ENCODE measurements around the gene HECTD2. TPM values are rescaled to one million over a fixed set of nuclear protein-coding genes. Genes with fewer than 3 reads are reported as not detected.
"Not testable (repeated sequence)": the region's sequence is repeated elsewhere in the genome, so short reads cannot be mapped to it uniquely, and the experiment has no call there.

The HECTD2 gene
- total RNA-seq, 1 donor: 15.1 TPM

DNA sequence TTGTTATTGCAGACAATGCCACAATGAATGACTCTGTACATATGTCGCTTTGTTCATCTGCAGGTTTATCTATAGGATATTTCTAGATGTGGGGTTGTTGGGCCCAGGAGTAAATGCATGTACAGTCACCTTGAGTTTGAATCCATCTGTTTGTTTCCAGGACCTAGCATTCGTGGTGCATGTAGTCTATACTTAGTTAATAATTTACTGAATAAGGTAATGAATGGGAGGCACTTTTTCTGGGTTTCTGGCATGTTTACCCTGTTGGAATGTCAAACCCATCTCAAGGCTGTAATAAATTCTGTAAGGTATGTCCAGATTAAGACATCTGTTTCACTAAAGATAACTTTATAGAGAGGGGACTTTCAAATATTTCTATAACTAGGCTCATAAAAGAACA lies 23.5 kb downstream of the HECTD2 start:
- no peak overlapping the region for H3K4me3 ChIP-seq (ENCODE audit: low read depth, low read length)
- no peak for DNase-seq (ENCODE audit: low read depth)
- TF ChIP-seq, protein P1, sequence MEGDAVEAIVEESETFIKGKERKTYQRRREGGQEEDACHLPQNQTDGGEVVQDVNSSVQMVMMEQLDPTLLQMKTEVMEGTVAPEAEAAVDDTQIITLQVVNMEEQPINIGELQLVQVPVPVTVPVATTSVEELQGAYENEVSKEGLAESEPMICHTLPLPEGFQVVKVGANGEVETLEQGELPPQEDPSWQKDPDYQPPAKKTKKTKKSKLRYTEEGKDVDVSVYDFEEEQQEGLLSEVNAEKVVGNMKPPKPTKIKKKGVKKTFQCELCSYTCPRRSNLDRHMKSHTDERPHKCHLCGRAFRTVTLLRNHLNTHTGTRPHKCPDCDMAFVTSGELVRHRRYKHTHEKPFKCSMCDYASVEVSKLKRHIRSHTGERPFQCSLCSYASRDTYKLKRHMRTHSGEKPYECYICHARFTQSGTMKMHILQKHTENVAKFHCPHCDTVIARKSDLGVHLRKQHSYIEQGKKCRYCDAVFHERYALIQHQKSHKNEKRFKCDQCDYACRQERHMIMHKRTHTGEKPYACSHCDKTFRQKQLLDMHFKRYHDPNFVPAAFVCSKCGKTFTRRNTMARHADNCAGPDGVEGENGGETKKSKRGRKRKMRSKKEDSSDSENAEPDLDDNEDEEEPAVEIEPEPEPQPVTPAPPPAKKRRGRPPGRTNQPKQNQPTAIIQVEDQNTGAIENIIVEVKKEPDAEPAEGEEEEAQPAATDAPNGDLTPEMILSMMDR (IDR thresholded peaks at IDR 0.05; ENCODE audit: insufficient read depth, low read depth, low read length): no peak

DNA sequence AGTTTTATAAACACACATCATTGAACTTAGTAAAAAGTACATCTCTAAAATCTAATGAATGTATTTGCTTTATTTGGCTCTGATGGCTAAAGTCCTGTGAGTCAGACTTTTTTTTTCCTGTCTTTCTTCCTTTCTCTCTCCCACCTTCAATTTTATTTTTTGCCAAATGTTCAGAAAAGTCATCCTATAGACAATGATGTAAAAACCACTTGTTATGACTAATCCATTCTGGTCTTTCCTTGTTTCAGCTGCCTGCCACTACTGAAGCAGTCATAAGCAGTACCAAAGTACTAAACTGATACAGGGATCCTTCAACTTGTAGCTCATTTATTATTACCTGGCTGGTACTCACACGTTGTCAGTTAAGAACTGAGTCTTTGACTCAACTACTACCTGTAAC lies 23.9 kb downstream of the HECTD2 start:
- DNase-seq (ENCODE audit: low read depth): no peak
- TF ChIP-seq, protein P1 (IDR thresholded peaks at IDR 0.05; ENCODE audit: insufficient read depth, low read depth, low read length): no peak

DNA sequence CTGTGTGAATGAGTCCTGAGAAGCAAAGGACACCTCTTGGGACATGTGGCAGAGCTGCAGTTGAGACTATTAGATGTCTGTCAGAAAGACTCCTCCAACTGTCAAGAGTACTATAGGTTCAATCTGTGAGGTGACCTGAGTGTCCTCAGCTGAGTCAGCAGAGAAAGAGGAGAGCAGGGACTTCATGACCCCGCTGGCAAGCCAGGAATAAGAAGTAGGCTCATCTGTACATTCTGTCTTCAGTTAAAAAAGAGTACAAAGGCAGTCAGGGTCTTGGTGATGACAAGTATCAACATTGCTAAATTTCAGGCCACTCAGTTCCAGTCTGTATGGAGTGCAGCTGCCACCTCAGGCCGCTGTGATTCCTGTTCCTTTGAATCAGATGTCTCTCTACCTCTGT lies 25.1 kb downstream of the HECTD2 start:
- DNase-seq (ENCODE audit: low read depth): no peak
- H3K4me3 ChIP-seq (ENCODE audit: low read depth, low read length): no peak overlapping the region
- TF ChIP-seq, protein P1 (IDR thresholded peaks at IDR 0.05; ENCODE audit: insufficient read depth, low read depth, low read length): no peak

More for the DNA sequence above, 23.9 kb downstream of the HECTD2 start:
- no peak overlapping the region for H3K4me3 ChIP-seq (ENCODE audit: low read depth, low read length)

DNA sequence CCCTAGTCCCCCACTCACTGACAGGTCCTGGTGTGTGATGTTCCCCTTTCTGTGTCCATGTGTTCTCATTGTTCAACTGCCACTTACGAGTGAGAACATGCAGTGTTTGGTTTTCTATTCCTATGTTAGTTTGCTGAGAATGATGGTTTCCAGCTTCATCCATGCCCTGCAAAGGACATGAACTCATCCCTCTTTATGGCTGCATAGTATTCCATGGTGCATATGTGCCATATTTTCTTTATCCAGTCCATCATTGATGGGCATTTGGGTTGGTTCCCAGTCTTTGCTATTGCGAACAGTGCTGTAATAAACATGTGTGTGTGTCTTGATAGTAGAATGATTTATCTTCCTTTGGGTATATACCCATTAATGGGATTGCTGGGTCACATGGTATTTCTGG lies 28.1 kb downstream of the HECTD2 start:
- not testable (repeated sequence) for H3K4me3 ChIP-seq (ENCODE audit: low read depth, low read length); DNase-seq (ENCODE audit: low read depth)

DNA sequence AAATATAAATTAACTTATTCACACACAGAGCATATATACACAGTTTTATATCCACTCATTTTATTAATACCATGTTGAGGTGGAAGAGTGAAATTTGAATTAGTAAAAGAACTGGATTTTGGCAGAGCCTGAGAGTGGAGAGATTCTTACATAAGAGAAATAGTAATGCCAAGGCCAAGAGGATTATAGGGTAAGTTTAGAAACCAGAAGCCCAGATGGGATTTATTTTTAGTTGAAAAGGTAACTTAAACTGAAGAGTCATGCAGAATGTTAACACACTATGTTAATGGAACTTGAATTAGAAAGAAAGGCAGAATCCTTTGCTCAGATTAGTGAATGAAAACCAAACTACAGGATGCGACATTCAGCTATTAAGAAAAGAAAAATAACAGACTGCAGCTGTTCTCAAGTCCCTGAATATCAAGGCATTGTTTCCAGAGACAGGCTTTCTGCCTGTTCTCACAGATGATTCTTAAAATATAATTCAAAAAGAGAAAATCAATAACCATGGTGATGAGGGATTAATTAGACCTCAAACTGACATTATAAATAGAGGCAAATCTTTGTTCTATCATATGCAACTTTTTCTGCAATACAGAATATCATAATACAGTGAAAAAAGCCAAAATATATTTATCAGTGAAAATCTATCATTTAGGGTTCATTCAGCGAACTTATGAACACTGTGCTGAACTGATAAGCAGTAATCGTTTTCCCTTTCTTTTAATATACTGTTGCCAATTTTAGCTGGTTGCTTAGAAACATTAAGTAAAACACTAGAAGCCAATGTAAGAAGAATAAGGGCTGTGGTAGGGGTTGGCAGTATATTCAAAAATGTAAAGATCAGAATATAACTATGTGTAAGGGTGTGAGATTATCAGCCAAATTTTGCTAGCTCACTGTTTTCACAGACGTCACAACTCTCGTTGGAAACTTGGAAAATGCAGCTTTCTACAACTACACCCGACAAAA lies 34.4 kb downstream of the HECTD2 start:
- H3K4me3 ChIP-seq (ENCODE audit: low read depth, low read length): no peak overlapping the region
- DNase-seq (ENCODE audit: low read depth): no peak
- TF ChIP-seq, protein P1 (IDR thresholded peaks at IDR 0.05; ENCODE audit: insufficient read depth, low read depth, low read length): no peak

DNA sequence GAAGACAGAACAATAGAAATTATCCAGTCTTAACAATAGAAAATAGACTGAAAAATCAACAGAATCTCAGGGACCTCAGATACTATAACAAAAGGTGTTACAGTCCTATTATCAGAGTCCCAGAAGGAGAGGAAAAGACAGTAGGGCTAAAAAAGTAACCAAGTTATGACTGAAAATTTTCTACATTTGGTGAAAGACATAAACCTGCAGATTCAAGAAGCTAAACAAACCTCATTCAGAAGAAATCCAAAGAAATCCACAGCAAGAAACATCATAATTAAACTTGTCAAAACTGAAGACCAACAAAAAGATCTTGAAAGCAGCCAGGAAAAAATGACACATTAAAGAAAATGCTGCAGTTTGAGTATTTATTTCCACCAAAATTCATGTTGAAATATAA lies 41.9 kb downstream of the HECTD2 start:
- TF ChIP-seq, protein P1 (IDR thresholded peaks at IDR 0.05; ENCODE audit: insufficient read depth, low read depth, low read length): no peak
- no peak for DNase-seq (ENCODE audit: low read depth)

DNA sequence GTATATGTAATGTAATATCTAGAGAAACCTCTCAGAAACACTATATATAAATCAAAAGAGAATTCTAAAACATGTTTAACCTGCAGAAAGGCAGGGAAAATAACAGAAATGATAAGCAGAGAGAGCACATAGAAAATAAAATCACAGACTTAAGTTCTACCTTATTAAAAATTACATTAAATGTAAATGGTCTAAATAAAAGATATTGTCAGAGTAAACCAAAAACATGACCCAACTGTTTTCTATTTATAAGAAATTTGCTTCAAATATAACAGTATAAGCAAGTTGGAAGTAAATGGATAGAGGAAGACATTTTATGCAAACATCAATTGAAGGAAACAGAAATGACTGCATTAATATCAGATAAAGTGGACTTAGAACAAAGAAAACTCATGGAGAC lies 43.4 kb downstream of the HECTD2 start:
- TF ChIP-seq, protein P1 (IDR thresholded peaks at IDR 0.05; ENCODE audit: insufficient read depth, low read depth, low read length): no peak
- no peak overlapping the region for H3K4me3 ChIP-seq (ENCODE audit: low read depth, low read length)
- DNase-seq (ENCODE audit: low read depth): no peak

More for the DNA sequence above, 41.9 kb downstream of the HECTD2 start:
- H3K4me3 ChIP-seq (ENCODE audit: low read depth, low read length): no peak overlapping the region

DNA sequence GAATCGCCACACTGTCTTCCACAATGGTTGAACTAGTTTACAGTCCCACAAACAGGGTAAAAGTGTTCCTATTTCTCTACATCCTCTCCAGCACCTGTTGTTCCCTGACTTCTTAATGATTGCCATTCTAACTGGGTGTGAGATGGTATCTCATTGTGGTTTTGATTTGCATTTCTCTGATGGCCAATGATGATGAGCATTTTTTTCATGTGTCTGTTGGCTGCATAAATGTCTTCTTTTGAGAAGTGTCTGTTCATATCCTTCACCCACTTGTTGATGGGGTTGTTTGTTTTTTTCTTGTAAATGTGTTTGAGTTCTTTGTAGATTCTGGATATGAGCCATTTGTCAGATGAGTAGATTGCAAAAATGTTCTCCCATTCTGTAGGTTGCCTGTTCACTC lies 45.0 kb downstream of the HECTD2 start:
- DNase-seq (ENCODE audit: low read depth); H3K4me3 ChIP-seq (ENCODE audit: low read depth, low read length): not testable (repeated sequence)
